GM23338 (cell line): ENCODE measurements around the gene HIBADH. TPM values are rescaled to one million over a fixed set of nuclear protein-coding genes. Genes with fewer than 3 reads are reported as not detected.

Experiments
- ATAC-seq: fragments of 200-7000 bp; cut with Tn5 transposase; 3 replicates; pipeline ENCODE4 v1.9.1; 2020
- DNase-seq: peaks from one replicate; pipeline ENCODE4 v3.0.0-alpha.2; 2015; ENCODE audit warnings: low spot score
- H2AFZ ChIP-seq: fragments of 200-600 bp; sonication (generic); 2 replicates; pipeline ENCODE4 v1.8.0; 2016; ENCODE audit warnings: antibody characterized with exemption, mild to moderate bottlenecking, moderate library complexity
- H3F3A ChIP-seq: fragments of 200-600 bp; sonication (generic); replicated peaks from 2 replicates; pipeline ENCODE4 v1.8.0; 2017; ENCODE audit warnings: antibody characterized with exemption, mixed run types, low read depth
- H3K27ac ChIP-seq: fragments of 200-600 bp; sonication (generic); 2 replicates; pipeline ENCODE4 v1.6.1; 2016; ENCODE audit warnings: low read depth
- H3K27me3 ChIP-seq: fragments of 200-600 bp; sonication (generic); 2 replicates; pipeline ENCODE4 v1.8.0; 2016; ENCODE audit warnings: mild to moderate bottlenecking, mixed run types, moderate library complexity; ENCODE audit not compliant: insufficient read depth
- H3K36me3 ChIP-seq: fragments of 200-600 bp; sonication (generic); 2 replicates; pipeline ENCODE4 v1.8.0; 2016; ENCODE audit warnings: mild to moderate bottlenecking; ENCODE audit not compliant: insufficient read depth
- H3K4me1 ChIP-seq: fragments of 200-600 bp; sonication (generic); 2 replicates; pipeline ENCODE4 v1.8.0; 2016; ENCODE audit warnings: mild to moderate bottlenecking, moderate library complexity; ENCODE audit not compliant: insufficient read depth
- H3K4me2 ChIP-seq: fragments of 200-600 bp; sonication (generic); 2 replicates; pipeline ENCODE4 v1.7.1; 2017; ENCODE audit warnings: mixed run types
- H3K4me3 ChIP-seq: fragments of 200-600 bp; sonication (generic); 2 replicates; pipeline ENCODE4 v1.6.1; 2016; ENCODE audit warnings: mixed run types
- H3K79me2 ChIP-seq: fragments of 200-600 bp; sonication (generic); replicated peaks from 2 replicates; pipeline ENCODE4 v1.8.0; 2017; ENCODE audit warnings: mild to moderate bottlenecking; ENCODE audit not compliant: insufficient read depth
- H3K9me2 ChIP-seq: fragments of 200-600 bp; sonication (generic); 2 replicates; pipeline ENCODE4 v1.8.0; 2017; ENCODE audit not compliant: insufficient read depth
- H4K20me1 ChIP-seq: fragments of 200-600 bp; sonication (generic); replicated peaks from 2 replicates; pipeline ENCODE4 v1.8.0; 2017; ENCODE audit warnings: mild to moderate bottlenecking; ENCODE audit not compliant: insufficient read depth
- H3K27ac Mint-ChIP-seq: 2 replicates; pipeline ENCODE4 v1.8.0; 2020; ENCODE audit warnings: inconsistent platforms, mild to moderate bottlenecking, moderate library complexity, mixed read lengths
- H3K27me3 Mint-ChIP-seq: 3 replicates; pipeline ENCODE4 v1.8.0; 2022; ENCODE audit warnings: low read depth, mild to moderate bottlenecking, moderate library complexity, mixed read lengths, inconsistent platforms; ENCODE audit not compliant: insufficient read depth, poor library complexity
- H3K36me3 Mint-ChIP-seq: 3 replicates; pipeline ENCODE4 v1.8.0; 2021; ENCODE audit warnings: low read depth, mild to moderate bottlenecking, inconsistent platforms, moderate library complexity, mixed read lengths
- H3K4me1 Mint-ChIP-seq: 3 replicates; pipeline ENCODE4 v1.8.0; 2020; ENCODE audit warnings: mild to moderate bottlenecking, inconsistent platforms, mixed read lengths
- H3K4me3 Mint-ChIP-seq: 3 replicates; pipeline ENCODE4 v1.8.0; 2021; ENCODE audit warnings: moderate library complexity, mild to moderate bottlenecking, inconsistent platforms, mixed read lengths
- H3K9me3 Mint-ChIP-seq: 3 replicates; pipeline ENCODE4 v1.8.0; 2020; ENCODE audit warnings: moderate library complexity, mild to moderate bottlenecking, inconsistent platforms, mixed read lengths
- EZH2phosphoT487 ChIP-seq: fragments of 200-600 bp; sonication (generic); IDR thresholded peaks from one replicate; pipeline ENCODE4 v1.8.1; 2018; ENCODE audit warnings: antibody characterized with exemption; ENCODE audit not compliant: unreplicated experiment
- JUNB ChIP-seq: IDR thresholded peaks from one replicate; pipeline ENCODE4 v1.6.1; 2016; ENCODE audit warnings: antibody characterized with exemption; ENCODE audit not compliant: unreplicated experiment
- polyA plus RNA-seq: library from polyadenylated mRNA; unstranded; fragments of >200 nt; fragmentation: Nextera tagmentation; extraction: Ambion mirVana; gene quantifications from 2 replicates; pipeline ENCODE4 v1.2.1, GENCODE V29; 2016
- total RNA-seq: library from RNA; depleted of rRNA; stranded (reverse); fragments of >200 nt; shearing (Covaris generic); gene quantifications from 2 replicates; pipeline ENCODE4 v1.2.3, GENCODE V29; 2014
- TF ChIP-seq, protein P1 (sequence below): IDR thresholded peaks from one replicate; pipeline ENCODE4 v1.6.1; 2018; ENCODE audit warnings: antibody characterized with exemption; ENCODE audit not compliant: unreplicated experiment
- TF ChIP-seq, protein P2 (sequence below): fragments of 250-450 bp; sonication (Bioruptor Pico); IDR thresholded peaks from 2 replicates; pipeline ENCODE4 v1.5.0; 2020; ENCODE audit warnings: mild to moderate bottlenecking, moderate library complexity

HIBADH gene
- total and polyA plus RNA-seq, 2 experiments from 2014 or later: 31.3 to 57.0 TPM

DNA sequence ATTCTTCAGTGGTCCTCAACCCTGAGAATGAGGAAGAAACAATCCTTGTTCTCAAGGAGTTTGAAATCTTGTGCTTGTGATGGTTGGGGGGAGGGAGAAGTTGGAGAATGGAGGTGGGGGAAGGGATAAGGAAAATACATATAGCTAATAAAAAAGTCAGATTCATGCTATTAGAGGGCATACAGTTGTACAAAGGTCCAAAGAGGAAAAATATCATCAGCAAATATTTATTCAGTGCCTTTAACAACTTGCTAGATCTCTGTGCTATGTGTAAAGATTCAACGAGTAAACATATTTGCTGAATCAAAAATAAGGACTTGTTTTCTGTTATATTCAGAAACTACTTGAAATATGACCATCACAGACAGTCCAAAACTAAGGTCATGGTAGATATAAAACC lies 114.4 kb downstream of the HIBADH start (continued):
- TF ChIP-seq, protein P1, sequence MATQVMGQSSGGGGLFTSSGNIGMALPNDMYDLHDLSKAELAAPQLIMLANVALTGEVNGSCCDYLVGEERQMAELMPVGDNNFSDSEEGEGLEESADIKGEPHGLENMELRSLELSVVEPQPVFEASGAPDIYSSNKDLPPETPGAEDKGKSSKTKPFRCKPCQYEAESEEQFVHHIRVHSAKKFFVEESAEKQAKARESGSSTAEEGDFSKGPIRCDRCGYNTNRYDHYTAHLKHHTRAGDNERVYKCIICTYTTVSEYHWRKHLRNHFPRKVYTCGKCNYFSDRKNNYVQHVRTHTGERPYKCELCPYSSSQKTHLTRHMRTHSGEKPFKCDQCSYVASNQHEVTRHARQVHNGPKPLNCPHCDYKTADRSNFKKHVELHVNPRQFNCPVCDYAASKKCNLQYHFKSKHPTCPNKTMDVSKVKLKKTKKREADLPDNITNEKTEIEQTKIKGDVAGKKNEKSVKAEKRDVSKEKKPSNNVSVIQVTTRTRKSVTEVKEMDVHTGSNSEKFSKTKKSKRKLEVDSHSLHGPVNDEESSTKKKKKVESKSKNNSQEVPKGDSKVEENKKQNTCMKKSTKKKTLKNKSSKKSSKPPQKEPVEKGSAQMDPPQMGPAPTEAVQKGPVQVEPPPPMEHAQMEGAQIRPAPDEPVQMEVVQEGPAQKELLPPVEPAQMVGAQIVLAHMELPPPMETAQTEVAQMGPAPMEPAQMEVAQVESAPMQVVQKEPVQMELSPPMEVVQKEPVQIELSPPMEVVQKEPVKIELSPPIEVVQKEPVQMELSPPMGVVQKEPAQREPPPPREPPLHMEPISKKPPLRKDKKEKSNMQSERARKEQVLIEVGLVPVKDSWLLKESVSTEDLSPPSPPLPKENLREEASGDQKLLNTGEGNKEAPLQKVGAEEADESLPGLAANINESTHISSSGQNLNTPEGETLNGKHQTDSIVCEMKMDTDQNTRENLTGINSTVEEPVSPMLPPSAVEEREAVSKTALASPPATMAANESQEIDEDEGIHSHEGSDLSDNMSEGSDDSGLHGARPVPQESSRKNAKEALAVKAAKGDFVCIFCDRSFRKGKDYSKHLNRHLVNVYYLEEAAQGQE: no peak
- TF ChIP-seq JUNB: no peak
- TF ChIP-seq, protein P2, sequence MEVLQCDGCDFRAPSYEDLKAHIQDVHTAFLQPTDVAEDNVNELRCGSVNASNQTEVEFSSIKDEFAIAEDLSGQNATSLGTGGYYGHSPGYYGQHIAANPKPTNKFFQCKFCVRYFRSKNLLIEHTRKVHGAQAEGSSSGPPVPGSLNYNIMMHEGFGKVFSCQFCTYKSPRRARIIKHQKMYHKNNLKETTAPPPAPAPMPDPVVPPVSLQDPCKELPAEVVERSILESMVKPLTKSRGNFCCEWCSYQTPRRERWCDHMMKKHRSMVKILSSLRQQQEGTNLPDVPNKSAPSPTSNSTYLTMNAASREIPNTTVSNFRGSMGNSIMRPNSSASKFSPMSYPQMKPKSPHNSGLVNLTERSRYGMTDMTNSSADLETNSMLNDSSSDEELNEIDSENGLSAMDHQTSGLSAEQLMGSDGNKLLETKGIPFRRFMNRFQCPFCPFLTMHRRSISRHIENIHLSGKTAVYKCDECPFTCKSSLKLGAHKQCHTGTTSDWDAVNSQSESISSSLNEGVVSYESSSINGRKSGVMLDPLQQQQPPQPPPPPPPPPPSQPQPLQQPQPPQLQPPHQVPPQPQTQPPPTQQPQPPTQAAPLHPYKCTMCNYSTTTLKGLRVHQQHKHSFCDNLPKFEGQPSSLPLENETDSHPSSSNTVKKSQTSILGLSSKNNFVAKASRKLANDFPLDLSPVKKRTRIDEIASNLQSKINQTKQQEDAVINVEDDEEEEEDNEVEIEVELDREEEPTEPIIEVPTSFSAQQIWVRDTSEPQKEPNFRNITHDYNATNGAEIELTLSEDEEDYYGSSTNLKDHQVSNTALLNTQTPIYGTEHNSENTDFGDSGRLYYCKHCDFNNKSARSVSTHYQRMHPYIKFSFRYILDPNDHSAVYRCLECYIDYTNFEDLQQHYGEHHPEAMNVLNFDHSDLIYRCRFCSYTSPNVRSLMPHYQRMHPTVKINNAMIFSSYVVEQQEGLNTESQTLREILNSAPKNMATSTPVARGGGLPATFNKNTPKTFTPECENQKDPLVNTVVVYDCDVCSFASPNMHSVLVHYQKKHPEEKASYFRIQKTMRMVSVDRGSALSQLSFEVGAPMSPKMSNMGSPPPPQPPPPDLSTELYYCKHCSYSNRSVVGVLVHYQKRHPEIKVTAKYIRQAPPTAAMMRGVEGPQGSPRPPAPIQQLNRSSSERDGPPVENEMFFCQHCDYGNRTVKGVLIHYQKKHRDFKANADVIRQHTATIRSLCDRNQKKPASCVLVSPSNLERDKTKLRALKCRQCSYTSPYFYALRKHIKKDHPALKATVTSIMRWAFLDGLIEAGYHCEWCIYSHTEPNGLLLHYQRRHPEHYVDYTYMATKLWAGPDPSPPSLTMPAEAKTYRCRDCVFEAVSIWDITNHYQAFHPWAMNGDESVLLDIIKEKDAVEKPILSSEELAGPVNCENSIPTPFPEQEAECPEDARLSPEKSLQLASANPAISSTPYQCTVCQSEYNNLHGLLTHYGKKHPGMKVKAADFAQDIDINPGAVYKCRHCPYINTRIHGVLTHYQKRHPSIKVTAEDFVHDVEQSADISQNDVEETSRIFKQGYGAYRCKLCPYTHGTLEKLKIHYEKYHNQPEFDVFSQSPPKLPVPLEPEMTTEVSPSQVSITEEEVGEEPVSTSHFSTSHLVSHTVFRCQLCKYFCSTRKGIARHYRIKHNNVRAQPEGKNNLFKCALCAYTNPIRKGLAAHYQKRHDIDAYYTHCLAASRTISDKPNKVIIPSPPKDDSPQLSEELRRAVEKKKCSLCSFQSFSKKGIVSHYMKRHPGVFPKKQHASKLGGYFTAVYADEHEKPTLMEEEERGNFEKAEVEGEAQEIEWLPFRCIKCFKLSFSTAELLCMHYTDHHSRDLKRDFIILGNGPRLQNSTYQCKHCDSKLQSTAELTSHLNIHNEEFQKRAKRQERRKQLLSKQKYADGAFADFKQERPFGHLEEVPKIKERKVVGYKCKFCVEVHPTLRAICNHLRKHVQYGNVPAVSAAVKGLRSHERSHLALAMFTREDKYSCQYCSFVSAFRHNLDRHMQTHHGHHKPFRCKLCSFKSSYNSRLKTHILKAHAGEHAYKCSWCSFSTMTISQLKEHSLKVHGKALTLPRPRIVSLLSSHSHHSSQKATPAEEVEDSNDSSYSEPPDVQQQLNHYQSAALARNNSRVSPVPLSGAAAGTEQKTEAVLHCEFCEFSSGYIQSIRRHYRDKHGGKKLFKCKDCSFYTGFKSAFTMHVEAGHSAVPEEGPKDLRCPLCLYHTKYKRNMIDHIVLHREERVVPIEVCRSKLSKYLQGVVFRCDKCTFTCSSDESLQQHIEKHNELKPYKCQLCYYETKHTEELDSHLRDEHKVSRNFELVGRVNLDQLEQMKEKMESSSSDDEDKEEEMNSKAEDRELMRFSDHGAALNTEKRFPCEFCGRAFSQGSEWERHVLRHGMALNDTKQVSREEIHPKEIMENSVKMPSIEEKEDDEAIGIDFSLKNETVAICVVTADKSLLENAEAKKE: no peak
- TF ChIP-seq EZH2phosphoT487: no peak

DNA sequence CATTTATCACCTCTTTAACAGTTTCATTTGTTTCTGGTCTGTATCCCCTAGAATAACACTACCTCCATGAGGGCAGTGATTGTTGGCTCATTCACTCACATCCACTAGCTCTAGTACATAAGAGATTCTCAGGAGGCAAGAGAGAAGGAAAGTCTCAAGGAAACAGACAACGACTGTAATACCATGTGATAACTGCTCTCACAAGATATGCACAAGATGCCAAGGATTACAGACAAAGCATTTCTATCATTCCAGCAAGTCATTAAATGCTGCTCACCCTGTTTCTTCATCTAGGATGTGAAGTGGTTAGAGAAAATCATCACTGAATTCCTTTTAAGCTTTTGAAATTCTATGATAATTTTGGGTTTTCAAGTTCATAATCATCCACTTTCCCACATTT lies 115.3 kb downstream of the HIBADH start:
- DNase-seq (peak; percentile 37), ATAC-seq (peak; percentile 36; the same call in 2 of the 3 replicates)
- H3K4me3 ChIP-seq: no peak overlapping the region
- H3F3A ChIP-seq: no peaks in the 10 kb centered on the region
- H3K36me3 ChIP-seq: no peaks in the 10 kb centered on the region
- H3K4me1 ChIP-seq: peaks cover 37% of the 10 kb centered on the region
- no peaks in the 10 kb centered on the region for H4K20me1 ChIP-seq
- H3K27ac ChIP-seq: no peak overlapping the region
- no peaks in the 10 kb centered on the region for H3K79me2 ChIP-seq
- Mint-ChIP-seq H3K27ac (peak overlapping the region; percentile 30; the same call in 1 of the 2 replicates), H3K4me3 (no peak overlapping the region), H3K27me3 (peaks cover 5% of the 10 kb centered on the region), H3K9me3 (no peaks in the 10 kb centered on the region), H3K36me3 (no peaks in the 10 kb centered on the region), H3K4me1 (peaks cover 40% of the 10 kb centered on the region)
- H3K4me2 ChIP-seq: no peak overlapping the region
- H3K27me3 ChIP-seq: no peaks in the 10 kb centered on the region
- no peak overlapping the region for H2AFZ ChIP-seq
- no peaks in the 10 kb centered on the region for H3K9me2 ChIP-seq
- TF ChIP-seq, protein P2: no peak
